ENCODE data around the gene ZNF277. TPM values are rescaled to one million over a fixed set of nuclear protein-coding genes. Genes with fewer than 3 reads are reported as not detected.
A peak's percentile ranks its signal among the peaks of the same experiment; 100 is the strongest.
"Not testable (repeated sequence)": the region's sequence is repeated elsewhere in the genome, so short reads cannot be mapped to it uniquely, and the experiment has no call there.

Gene ZNF277
- total RNA-seq, 6 experiments from 2014 or later, result 11.2 to 20.9 (median 13.1) TPM

DNA sequence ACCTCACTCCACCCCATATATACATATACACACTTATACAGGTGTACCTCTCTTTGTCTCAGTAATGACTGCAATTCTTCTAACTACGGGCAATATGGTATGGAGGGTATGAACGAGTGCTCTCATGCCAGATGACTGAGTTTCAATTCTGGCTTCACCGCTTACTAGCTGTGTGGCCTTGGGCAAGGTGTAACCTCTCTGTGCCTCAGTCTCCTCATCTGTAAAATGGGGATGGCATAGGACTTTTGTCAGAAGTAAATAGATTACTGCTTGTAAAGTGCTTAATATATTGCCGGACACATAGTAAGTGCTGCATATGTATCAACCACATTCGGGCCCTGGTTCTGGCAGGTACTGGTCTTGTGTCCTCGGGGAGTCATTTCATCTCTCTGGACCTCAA is 183.7 kb downstream of the ZNF277 start:
- 95% methylated on average over 6 of the region's 6 CpGs for WGBS (ENCODE audit: insufficient coverage, low coverage, low lambda C conversion rate, missing lambda C conversion rate)
- H3K27ac ChIP-seq, result no peak overlapping the region
- H3K9me3 ChIP-seq, result no peaks in the 10 kb centered on the region
- DNase-seq (no peak), ATAC-seq (no peak)
- TF ChIP-seq, protein P1, sequence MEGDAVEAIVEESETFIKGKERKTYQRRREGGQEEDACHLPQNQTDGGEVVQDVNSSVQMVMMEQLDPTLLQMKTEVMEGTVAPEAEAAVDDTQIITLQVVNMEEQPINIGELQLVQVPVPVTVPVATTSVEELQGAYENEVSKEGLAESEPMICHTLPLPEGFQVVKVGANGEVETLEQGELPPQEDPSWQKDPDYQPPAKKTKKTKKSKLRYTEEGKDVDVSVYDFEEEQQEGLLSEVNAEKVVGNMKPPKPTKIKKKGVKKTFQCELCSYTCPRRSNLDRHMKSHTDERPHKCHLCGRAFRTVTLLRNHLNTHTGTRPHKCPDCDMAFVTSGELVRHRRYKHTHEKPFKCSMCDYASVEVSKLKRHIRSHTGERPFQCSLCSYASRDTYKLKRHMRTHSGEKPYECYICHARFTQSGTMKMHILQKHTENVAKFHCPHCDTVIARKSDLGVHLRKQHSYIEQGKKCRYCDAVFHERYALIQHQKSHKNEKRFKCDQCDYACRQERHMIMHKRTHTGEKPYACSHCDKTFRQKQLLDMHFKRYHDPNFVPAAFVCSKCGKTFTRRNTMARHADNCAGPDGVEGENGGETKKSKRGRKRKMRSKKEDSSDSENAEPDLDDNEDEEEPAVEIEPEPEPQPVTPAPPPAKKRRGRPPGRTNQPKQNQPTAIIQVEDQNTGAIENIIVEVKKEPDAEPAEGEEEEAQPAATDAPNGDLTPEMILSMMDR (IDR thresholded peaks at IDR 0.05), result no peak
- TF ChIP-seq POLR2A (IDR thresholded peaks at IDR 0.05), result no peak
- H3K27me3 ChIP-seq, result no peaks in the 10 kb centered on the region
- H3K36me3 ChIP-seq, result no peaks in the 10 kb centered on the region
- H3K4me3 ChIP-seq, result no peak overlapping the region
- H3K4me1 ChIP-seq, result peaks cover 0 to 4% (median 0%) of the 10 kb centered on the region in 4 donors
- intact Hi-C loops (cut with DNase I), result no loop called here

DNA sequence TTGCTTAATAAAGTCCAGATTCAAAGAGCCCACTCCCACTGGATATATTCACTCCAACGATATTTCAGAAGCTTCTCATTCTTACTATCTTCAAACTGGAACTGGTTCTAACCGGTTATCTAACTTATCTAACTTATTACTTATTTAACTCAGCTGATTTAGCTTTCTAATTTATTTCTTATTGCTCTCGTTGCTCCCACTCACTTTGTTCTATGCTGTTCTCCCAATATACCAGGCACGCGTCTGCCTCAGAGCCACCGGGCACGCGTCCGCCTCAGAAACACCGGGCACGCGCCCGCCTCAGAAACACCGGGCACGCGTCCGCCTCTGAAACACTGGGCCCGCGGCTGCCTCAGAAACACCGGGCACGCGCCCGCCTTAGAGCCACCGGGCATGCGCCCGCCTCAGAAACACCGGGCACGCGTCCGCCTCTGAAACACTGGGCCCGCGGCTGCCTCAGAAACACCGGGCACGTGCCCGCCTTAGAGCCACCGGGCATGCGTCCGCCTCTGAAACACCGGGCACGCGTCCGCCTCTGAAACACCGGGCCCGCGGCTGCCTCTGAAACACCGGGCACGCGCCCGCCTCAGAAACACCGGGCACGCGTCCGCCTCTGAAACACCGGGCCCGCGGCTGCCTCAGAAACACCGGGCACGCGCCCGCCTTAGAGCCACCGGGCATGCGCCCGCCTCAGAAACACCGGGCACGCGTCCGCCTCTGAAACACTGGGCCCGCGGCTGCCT is 184.8 kb downstream of the ZNF277 start:
- H3K27me3 ChIP-seq; intact Hi-C loops (cut with DNase I); H3K4me1 ChIP-seq; H3K36me3 ChIP-seq; H3K9me3 ChIP-seq: not testable (repeated sequence)
- ATAC-seq, result peak; percentile 65 to 72 (median 68)
- peak overlapping the region in 2 of 3 donors; percentile 6 to 31 for H3K27ac ChIP-seq
- 1% methylated on average over 27 of the region's 69 CpGs for WGBS (ENCODE audit: insufficient coverage, low coverage, low lambda C conversion rate, missing lambda C conversion rate)
- DNase-seq, result peak; percentile 64 to 71 (median 64)
- peak overlapping the region; percentile 37 to 57 (median 55) for H3K4me3 ChIP-seq

DNA sequence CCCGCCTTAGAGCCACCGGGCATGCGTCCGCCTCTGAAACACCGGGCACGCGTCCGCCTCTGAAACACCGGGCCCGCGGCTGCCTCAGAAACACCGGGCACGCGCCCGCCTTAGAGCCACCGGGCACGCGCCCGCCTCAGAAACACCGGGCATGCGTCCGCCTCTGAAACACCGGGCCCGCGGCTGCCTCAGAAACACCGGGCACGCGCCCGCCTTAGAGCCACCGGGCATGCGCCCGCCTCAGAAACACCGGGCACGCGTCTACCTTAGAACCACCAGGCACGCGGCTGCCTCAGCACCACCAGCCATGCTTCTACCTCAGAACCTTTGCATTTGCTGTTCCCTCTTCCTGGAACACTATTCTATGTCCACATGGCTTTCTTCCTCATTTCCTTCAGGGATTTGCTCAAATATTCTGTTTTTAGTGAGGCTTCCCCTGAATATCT is 185.4 kb downstream of the ZNF277 start:
- H3K4me1 ChIP-seq; H3K27me3 ChIP-seq; H3K9me3 ChIP-seq; H3K36me3 ChIP-seq; intact Hi-C loops (cut with DNase I): not testable (repeated sequence)
- Histone ChIP-seq H3K4me3 (peak overlapping the region; percentile 37 to 57 (median 55)), H3K27ac (peak overlapping the region in 2 of 3 donors; percentile 6 to 31)
- peak; percentile 63 to 82 (median 70) for ATAC-seq
- 0% methylated on average over 6 of the region's 37 CpGs for WGBS (ENCODE audit: insufficient coverage, low coverage, low lambda C conversion rate, missing lambda C conversion rate)
- peak; percentile 71 to 78 (median 74) for DNase-seq

Other genes with a start within 250 kb of the ZNF277 start
- 10 to 100 TPM in 5 of 6 experiments, 1 to 10 TPM in 1; 9.4 to 29.9 (median 22.8) TPM for gene DOCK4, start 296 bp upstream of the ZNF277 start, total RNA-seq
- 10 to 100 TPM; 19.0 to 34.7 (median 28.2) TPM for gene IFRD1, start 243.8 kb downstream of the ZNF277 start, total RNA-seq